ENCODE data around the gene NPDC1.

DNA sequence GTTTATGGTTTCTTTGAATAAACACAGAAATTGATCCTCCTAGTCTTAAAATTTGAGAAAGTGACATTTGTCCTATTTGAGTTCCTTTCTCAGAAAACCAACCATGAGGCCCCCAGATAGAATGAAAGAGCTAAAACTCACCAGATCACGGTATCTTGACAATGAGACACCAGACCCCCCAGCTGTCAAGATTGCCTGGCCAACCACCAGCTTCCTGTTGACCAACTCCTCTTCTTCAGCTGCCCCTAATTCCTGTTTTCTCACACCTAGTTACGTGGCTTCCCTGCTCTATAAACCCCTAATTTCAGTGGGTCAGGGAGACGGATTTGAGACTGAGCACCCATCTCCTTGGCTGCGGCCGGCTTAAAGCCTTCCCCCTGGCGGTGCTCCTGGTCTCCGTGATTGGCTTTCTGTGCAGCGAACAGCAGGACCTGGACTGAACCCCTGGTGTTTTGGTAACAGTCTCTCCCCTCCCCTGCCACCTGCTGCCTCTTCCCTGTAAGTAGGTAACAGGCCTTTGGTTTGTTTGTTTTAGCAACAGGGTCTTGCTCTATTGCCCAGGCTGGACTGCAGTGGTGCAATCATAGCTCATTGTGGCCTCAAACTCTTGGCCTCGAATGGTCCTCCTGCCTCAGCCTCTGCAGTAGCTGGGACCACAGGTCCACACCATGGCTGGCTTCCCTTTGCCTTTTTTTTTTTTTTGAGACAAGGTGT lies 12.7 kb upstream of the NPDC1 start:
- TF ChIP-seq POLR2AphosphoS5 (IDR thresholded peaks at IDR 0.05; ENCODE audit: low read depth, low read length): no peak
- TF ChIP-seq PAX5 (IDR thresholded peaks at IDR 0.05; ENCODE audit: insufficient read depth, low read length, severe bottlenecking): no peak
- no peak for TF ChIP-seq POLR2A (IDR thresholded peaks at IDR 0.05; ENCODE audit: low read depth, low read length)
- TF ChIP-seq TAF1 (IDR thresholded peaks at IDR 0.05; ENCODE audit: low read depth, low read length): no peak
